ENCODE measurements around the gene SORCS2. TPM values are rescaled to one million over a fixed set of nuclear protein-coding genes. Genes with fewer than 3 reads are reported as not detected.

The SORCS2 gene
- total RNA-seq, 2 experiments from 2014 or later: not detected

DNA sequence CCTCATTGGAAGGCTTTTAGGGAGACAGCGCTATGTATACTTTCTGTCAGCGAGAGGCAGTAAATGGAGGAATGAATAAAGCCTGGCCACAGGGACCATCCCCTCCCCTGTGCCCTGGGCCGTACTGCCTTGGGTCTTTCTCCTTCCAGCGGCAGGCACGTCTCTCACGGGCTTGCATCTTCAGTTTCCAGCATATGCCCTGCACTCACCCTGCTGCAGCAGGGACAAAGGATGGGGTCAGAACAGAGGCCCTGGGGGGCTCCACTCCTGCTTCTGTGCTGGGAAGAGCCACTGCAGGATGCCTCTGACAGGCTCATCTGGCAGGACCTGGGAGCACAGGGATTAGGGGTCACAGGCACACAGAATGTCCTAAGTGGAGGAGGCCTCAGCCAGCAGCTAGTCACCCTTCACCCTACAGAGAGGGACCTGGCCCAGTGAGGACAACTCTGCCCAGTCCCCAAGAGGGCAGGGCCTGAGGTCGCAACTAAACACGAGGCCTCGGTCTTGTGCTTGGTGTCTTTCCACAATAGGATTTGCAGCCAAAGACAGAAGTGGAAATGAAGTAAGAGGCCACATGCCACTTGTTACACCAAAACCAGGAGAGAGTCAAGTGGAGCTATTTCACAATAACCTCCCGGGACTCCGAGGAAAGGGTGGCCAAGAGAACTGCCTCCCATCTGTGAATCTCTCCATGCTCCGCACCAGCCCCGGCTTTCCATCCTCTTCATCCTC, 596.5 kb downstream of the SORCS2 start:
- Mint-ChIP-seq H3K36me3 (ENCODE audit: low read depth) (peaks cover 4% of the 10 kb centered on the region), H3K4me3 (no peak overlapping the region), H3K9me3 (ENCODE audit: insufficient read depth) (no peaks in the 10 kb centered on the region), H3K27ac (no peak overlapping the region), H3K4me1 (ENCODE audit: low read depth) (no peaks in the 10 kb centered on the region), H3K27me3 (ENCODE audit: low read depth) (no peaks in the 10 kb centered on the region)
- DNase-seq (no peak), ATAC-seq (no peak)
- POLR2A ChIA-PET: no interaction called here
- CTCF ChIA-PET: no interaction called here

DNA sequence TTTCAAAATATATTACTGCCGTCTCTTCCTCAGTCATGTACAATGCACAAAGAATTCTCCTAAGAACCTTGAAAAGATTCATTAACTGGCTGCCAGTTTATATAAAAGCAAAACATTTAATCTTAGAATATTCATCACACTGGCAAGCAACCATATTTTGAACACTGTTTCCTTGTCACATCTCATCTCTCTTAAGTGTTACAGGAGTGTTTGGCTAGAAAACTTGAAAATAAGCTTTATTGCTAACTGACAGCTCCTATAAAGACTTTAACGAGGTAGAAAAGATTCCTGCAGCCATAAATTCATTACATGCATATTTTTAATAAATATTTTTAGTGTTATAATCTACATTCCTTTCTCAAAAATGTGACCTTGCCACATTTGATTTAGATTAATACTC, 597.7 kb downstream of the SORCS2 start:
- Mint-ChIP-seq H3K4me3 (no peak overlapping the region), H3K36me3 (ENCODE audit: low read depth) (peaks cover 4% of the 10 kb centered on the region), H3K9me3 (ENCODE audit: insufficient read depth) (no peaks in the 10 kb centered on the region), H3K27ac (no peak overlapping the region), H3K4me1 (ENCODE audit: low read depth) (no peaks in the 10 kb centered on the region), H3K27me3 (ENCODE audit: low read depth) (no peaks in the 10 kb centered on the region)
- ATAC-seq (no peak), DNase-seq (no peak)
- ChIA-PET POLR2A (interaction anchor here (0.6 kb wide), 1 partner anchor 12 kb away, joined by 3 read pairs; no protein-coding TSS in a partner anchor), CTCF (interaction anchor here (1.6 kb wide), 1 partner anchor 12 kb away, joined by 6 read pairs; no protein-coding TSS in a partner anchor)

DNA sequence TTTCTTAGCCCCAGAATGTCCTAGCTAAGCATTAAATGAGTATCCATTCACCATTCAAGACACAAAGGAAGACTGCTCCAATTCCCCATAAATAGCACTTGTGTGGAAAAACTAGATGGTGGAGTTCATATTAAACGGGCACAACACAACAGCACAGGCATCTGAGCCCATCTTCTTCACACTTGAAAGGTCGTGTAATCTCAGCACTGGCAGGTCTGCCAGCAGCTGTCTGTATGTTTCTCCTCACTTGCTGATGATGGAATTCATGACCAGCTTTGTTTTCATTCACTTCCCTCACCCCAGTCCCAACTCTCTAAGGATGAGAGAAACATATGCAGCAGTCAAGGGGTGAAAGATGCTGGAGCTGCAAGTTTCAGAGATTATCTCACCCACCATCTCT, 598.7 kb downstream of the SORCS2 start:
- ATAC-seq (no peak), DNase-seq (no peak)
- ChIA-PET POLR2A (interaction anchor here (1.0 kb wide), 1 partner anchor 12 kb away, joined by 3 read pairs; no protein-coding TSS in a partner anchor), CTCF (interaction anchor here (1.0 to 1.7 kb wide), 3 partner anchors 11 to 19 kb away, joined by 3 to 6 read pairs (median 4); no protein-coding TSS in a partner anchor)
- Mint-ChIP-seq H3K27me3 (ENCODE audit: low read depth) (no peaks in the 10 kb centered on the region), H3K4me1 (ENCODE audit: low read depth) (no peaks in the 10 kb centered on the region), H3K9me3 (ENCODE audit: insufficient read depth) (no peaks in the 10 kb centered on the region), H3K27ac (no peak overlapping the region), H3K36me3 (ENCODE audit: low read depth) (peaks cover 4% of the 10 kb centered on the region), H3K4me3 (no peak overlapping the region)

Small RNA genes lying within 50 kb of the gene (microRNA-seq; reads per million reads assigned to microRNA genes)
- gene MIR4274 (not detected), gene MIR4798 (not detected)

Other genes starting within 250 kb of the SORCS2 start
- gene TADA2B, start 149.2 kb upstream of the SORCS2 start, total RNA-seq: 10 to 100 TPM; 16.6 to 16.8 TPM
- 10 to 100 TPM; 43.1 to 49.4 TPM for gene GRPEL1, start 124.5 kb upstream of the SORCS2 start, total RNA-seq
- not detected for gene PSAPL1, start 242.4 kb downstream of the SORCS2 start, total RNA-seq

All from activated CD8-positive, alpha-beta T cell treated with anti-CD3 and anti-CD28 coated beads, Interleukin-2, amount 10 ng/mL, durations not matched to agents 7 days and 5 days (primary cell).